Mucosa of descending colon (tissue), 3 donors: Measurements from ENCODE around the gene FITM1. TPM values are rescaled to one million over a fixed set of nuclear protein-coding genes. Genes with fewer than 3 reads are reported as not detected.

ENCODE experiments used
- ATAC-seq: fragments of 200-7000 bp; cut with Tn5 transposase; one replicate; pipeline ENCODE4 v1.9.1; 2020; ENCODE audit warnings: mild to moderate bottlenecking, moderate library complexity
- DNase-seq, 3 donors: peaks; one replicate each; pipeline ENCODE4 v3.0.0-alpha.2; 2020
- H3K36me3 ChIP-seq: fragments of 200-600 bp; one replicate; pipeline ENCODE4 v1.8.0; 2021; ENCODE audit warnings: low read depth, mild to moderate bottlenecking
- H3K4me1 ChIP-seq: fragments of 200-600 bp; one replicate; pipeline ENCODE4 v1.8.0; 2021; ENCODE audit warnings: low read depth, mild to moderate bottlenecking
- H3K4me3 ChIP-seq: fragments of 200-600 bp; one replicate; pipeline ENCODE4 v1.8.0; 2021; ENCODE audit warnings: mild to moderate bottlenecking
- H3K9me3 ChIP-seq: fragments of 200-600 bp; one replicate; pipeline ENCODE4 v1.8.0; 2021; ENCODE audit warnings: mild to moderate bottlenecking
- CTCF ChIP-seq: fragments of 200-600 bp; IDR thresholded peaks from one replicate; pipeline ENCODE4 v1.8.0; 2022; ENCODE audit warnings: antibody characterized with exemption, mild to moderate bottlenecking
- intact Hi-C, 2 donors: fragments of 100-400 bp; cut with DNase I in 1 of 2; cut with micrococcal nuclease in 1 of 2; formaldehyde crosslinking; loops; one replicate each; pipeline versions ENCODE4 v1.11.0 to v1.11.1; 2022; cut with DNase I, micrococcal nuclease
- total RNA-seq, 3 donors: library from RNA; stranded (reverse); fragmentation: NEBNext Ultra II Directional in 2 of 3; extraction: Animal tissue kit (Norgen Biotek cat#: 25700) in 2 of 3; gene quantifications; one replicate each; pipeline versions ENCODE4 v1.2.1 to v1.2.4, GENCODE V29; 2021 to 2023
- donor health status: DM: no; HTN: no; CAD: no; lungs with moderate emphysema.
- donor health status: DM: no; HTN: no; CAD: no.
- donor health status: DM: no; HTN: yes; CAD: no.

FITM1 gene
- total RNA-seq, 3 donors from 2014 or later, result 0.79 to 1.9 (median 1.3) TPM

- Histone ChIP-seq H3K4me1 (peaks cover 13% of the 10 kb centered on the region), H3K4me3 (peak overlapping the region; percentile 31), H3K9me3 (no peaks in the 10 kb centered on the region), H3K36me3 (peaks cover 4% of the 10 kb centered on the region)
- intact Hi-C loops, result no loop called here
- ATAC-seq (peak; percentile 64), DNase-seq (peak; percentile 92 to 94 (median 93))
- TF ChIP-seq CTCF, result no peak
Observed at GRCh38 chr14:24113801-24114531, 16.5 kb upstream of the FITM1 start.

- Histone ChIP-seq H3K36me3 (peaks cover 8% of the 10 kb centered on the region), H3K9me3 (no peaks in the 10 kb centered on the region), H3K4me3 (peak within 1 kb of the TSS; percentile 31), H3K4me1 (peaks cover 10% of the 10 kb centered on the region)
- DNase-seq (peak; percentile 98 to 99 (median 98)), ATAC-seq (peak; percentile 89)
- intact Hi-C loops, result no loop called here
- TF ChIP-seq CTCF, result no peak
Observed at GRCh38 chr14:24114532-24115421, 15.7 kb upstream of the FITM1 start, which contains the start of the genes DCAF11 and NRL. Gene DCAF11 (plus strand): TSS chr14:24114777. CDS start chr14:24115595, 818 bp downstream. Gene NRL (minus strand): TSS chr14:24114949. CDS start chr14:24082848, 32,101 bp downstream.

- TF ChIP-seq CTCF, result no peak
- Histone ChIP-seq H3K9me3 (no peaks in the 10 kb centered on the region), H3K4me1 (peaks cover 10% of the 10 kb centered on the region), H3K36me3 (peaks cover 15% of the 10 kb centered on the region), H3K4me3 (peak overlapping the region; percentile 31)
- intact Hi-C loops, result no loop called here
- ATAC-seq (no peak), DNase-seq (peak in 1 of 3 donors; percentile 47)
Observed at GRCh38 chr14:24115422-24116127, 14.9 kb upstream of the FITM1 start.

- Histone ChIP-seq H3K9me3 (no peaks in the 10 kb centered on the region), H3K36me3 (peaks cover 15% of the 10 kb centered on the region), H3K4me3 (no peak overlapping the region), H3K4me1 (peaks cover 10% of the 10 kb centered on the region)
- TF ChIP-seq CTCF, result no peak
- intact Hi-C loops, result no loop called here
- no peak for DNase-seq
- no peak for ATAC-seq
Observed at GRCh38 chr14:24116128-24116814, 14.2 kb upstream of the FITM1 start.

GRCh38 chr14:24117179-24117578, 13.3 kb upstream of the FITM1 start:
- H3K4me3 ChIP-seq, result no peak overlapping the region
- H3K36me3 ChIP-seq, result peaks cover 15% of the 10 kb centered on the region
- intact Hi-C loops, result no loop called here
- H3K4me1 ChIP-seq, result peaks cover 10% of the 10 kb centered on the region
- DNase-seq, result no peak
- ATAC-seq, result no peak
- TF ChIP-seq CTCF, result no peak
- no peaks in the 10 kb centered on the region for H3K9me3 ChIP-seq
